H1 (cell line): ENCODE measurements around the gene ABTB1. TPM values are rescaled to one million over a fixed set of nuclear protein-coding genes. Genes with fewer than 3 reads are reported as not detected.
"Not testable (repeated sequence)": the region's sequence is repeated elsewhere in the genome, so short reads cannot be mapped to it uniquely, and the experiment has no call there.

Experiments used
- CTCF ChIA-PET: fragments of 300-600 bp; sonication (Branson Sonifier 250); formaldehyde crosslinking; loops from one replicate; lab custom pipeline; 2021; ENCODE audit not compliant: partially characterized antibody; lab: Charles Lee
- POLR2A ChIA-PET: fragments of 300-600 bp; sonication (Branson Sonifier 250); formaldehyde crosslinking; loops from one replicate; lab custom pipeline; 2021; ENCODE audit warnings: inconsistent platforms; ENCODE audit not compliant: partially characterized antibody; lab: Charles Lee
- DNase-seq, 2 experiments: peaks; one replicate each; pipeline versions ENCODE4 v3.0.0 to v3.0.0-alpha.2; 2010 to 2022; ENCODE audit warnings: low spot score in 2 of 2, low read depth in 1 of 2, mixed read lengths in 1 of 2
- FAIRE-seq: peaks from 2 replicates; lab custom pipeline; 2011; peaks lifted over from hg19 to GRCh38; lab: Jason Lieb, UNC
- H2AFZ ChIP-seq: 2 replicates; pipeline ENCODE4 v1.8.1; 2012; ENCODE audit warnings: low read length, inconsistent platforms
- H2AK5ac ChIP-seq: 2 replicates; pipeline ENCODE4 v1.6.1; 2013; ENCODE audit warnings: low read depth, low read length
- H2BK120ac ChIP-seq: replicated peaks from 2 replicates; pipeline ENCODE3; 2013; ENCODE audit warnings: low read depth, low read length, inconsistent platforms
- H2BK12ac ChIP-seq: 2 replicates; pipeline ENCODE4 v1.6.1; 2013; ENCODE audit warnings: low read depth, low read length
- H2BK15ac ChIP-seq: 2 replicates; pipeline ENCODE4 v1.6.1; 2013; ENCODE audit warnings: low read length
- H2BK20ac ChIP-seq: 2 replicates; pipeline ENCODE4 v1.6.1; 2013; ENCODE audit warnings: low read length
- H2BK5ac ChIP-seq: 2 replicates; pipeline ENCODE4 v1.6.1; 2013; ENCODE audit warnings: low read depth, low read length
- H3K14ac ChIP-seq: 2 replicates; pipeline ENCODE4 v1.6.1; 2013; ENCODE audit warnings: inconsistent platforms; ENCODE audit not compliant: insufficient read length
- H3K18ac ChIP-seq: 2 replicates; pipeline ENCODE4 v1.6.1; 2013; ENCODE audit warnings: low read length; ENCODE audit errors: extremely low read depth
- H3K23ac ChIP-seq: 2 replicates; pipeline ENCODE4 v1.6.1; 2013; ENCODE audit warnings: inconsistent platforms; ENCODE audit not compliant: insufficient read length
- H3K23me2 ChIP-seq: 2 replicates; pipeline ENCODE4 v1.6.1; 2013; ENCODE audit warnings: low read depth, low read length
- H3K27ac ChIP-seq: 2 replicates; pipeline ENCODE4 v1.6.1; 2011; ENCODE audit warnings: low read depth, low read length, inconsistent platforms
- H3K27me3 ChIP-seq, 4 experiments: replicated peaks in 1 of 4; 1 replicate in 1 of 4; 2 replicates in 3 of 4; pipeline versions ENCODE4 v1.6.1 to v1.8.1; 2011 to 2013; ENCODE audit warnings: low read length in 3 of 4, mild to moderate bottlenecking in 3 of 4, inconsistent platforms in 2 of 4, mixed read lengths in 2 of 4, moderate library complexity in 1 of 4; ENCODE audit not compliant: control insufficient read depth in 3 of 4, insufficient read depth in 3 of 4; ENCODE audit errors: extremely low read depth in 1 of 4
- H3K36me3 ChIP-seq, 4 experiments: 2 replicates each; pipeline versions ENCODE4 v1.6.1 to v1.8.1; 2011 to 2013; ENCODE audit warnings: mild to moderate bottlenecking in 4 of 4, low read length in 3 of 4, moderate library complexity in 2 of 4, control low read depth in 1 of 4, inconsistent platforms in 1 of 4; ENCODE audit not compliant: insufficient read depth in 4 of 4, control insufficient read depth in 2 of 4
- H3K4ac ChIP-seq: replicated peaks from 2 replicates; pipeline ENCODE3; 2013; ENCODE audit warnings: low read length, low read depth, mixed read lengths, inconsistent platforms; ENCODE audit not compliant: insufficient read length
- H3K4me1 ChIP-seq, 4 experiments: replicated peaks in 1 of 4; 1 replicate in 1 of 4; 2 replicates in 3 of 4; pipeline versions ENCODE4 v1.6.1 to v1.8.1; 2011 to 2013; ENCODE audit warnings: low read length in 3 of 4, inconsistent platforms in 2 of 4, mixed read lengths in 1 of 4; ENCODE audit not compliant: insufficient read depth in 4 of 4, control insufficient read depth in 3 of 4
- H3K4me2 ChIP-seq, 2 experiments: 2 replicates each; pipeline versions ENCODE4 v1.6.1 to v1.8.1; 2011 to 2013; ENCODE audit warnings: low read depth in 2 of 2, low read length in 2 of 2, control low read depth in 1 of 2, inconsistent platforms in 1 of 2, mild to moderate bottlenecking in 1 of 2; ENCODE audit not compliant: insufficient read depth in 1 of 2
- H3K4me3 ChIP-seq, 4 experiments: fragments of 200-600, 300-600 bp in 1 of 4; sonication (generic), shearing (Covaris generic), sonication (Bioruptor Twin) in 1 of 4; 2 replicates each; pipeline versions ENCODE4 v1.5.1 to v1.8.1; 2011 to 2016; ENCODE audit warnings: low read length in 4 of 4, low read depth in 3 of 4, control low read depth in 2 of 4, inconsistent platforms in 2 of 4, mild to moderate bottlenecking in 2 of 4, mixed read lengths in 1 of 4, moderate library complexity in 1 of 4; ENCODE audit not compliant: insufficient read depth in 2 of 4; ENCODE audit errors: extremely low read depth in 1 of 4
- H3K56ac ChIP-seq: replicated peaks from 2 replicates; pipeline ENCODE3; 2013; ENCODE audit warnings: low read depth, mild to moderate bottlenecking, mixed read lengths, low read length, inconsistent platforms; ENCODE audit not compliant: insufficient read length
- H3K79me1 ChIP-seq: 2 replicates; pipeline ENCODE4 v1.6.1; 2013; ENCODE audit warnings: low read depth, low read length, control low read depth
- H3K79me2 ChIP-seq, 2 experiments: 2 replicates each; pipeline versions ENCODE4 v1.6.1 to v1.8.1; 2012 to 2013; ENCODE audit warnings: low read length in 2 of 2, mild to moderate bottlenecking in 2 of 2, inconsistent platforms in 1 of 2; ENCODE audit not compliant: insufficient read depth in 2 of 2, control insufficient read depth in 1 of 2
- H3K9ac ChIP-seq, 4 experiments: replicated peaks in 1 of 4; 1 replicate in 1 of 4; 2 replicates in 3 of 4; pipeline versions ENCODE4 v1.6.1 to v1.8.1; 2011 to 2013; ENCODE audit warnings: low read depth in 3 of 4, low read length in 3 of 4, control low read depth in 2 of 4, mild to moderate bottlenecking in 2 of 4, moderate library complexity in 2 of 4, inconsistent platforms in 1 of 4; ENCODE audit errors: extremely low read depth in 1 of 4
- H3K9me3 ChIP-seq, 2 experiments: 2 replicates each; pipeline versions ENCODE4 v1.6.1 to v1.8.1; 2012 to 2013; ENCODE audit warnings: mild to moderate bottlenecking in 2 of 2, moderate library complexity in 2 of 2, control low read depth in 1 of 2, inconsistent platforms in 1 of 2, low read depth in 1 of 2, low read length in 1 of 2, mixed read lengths in 1 of 2; ENCODE audit not compliant: insufficient read depth in 2 of 2
- H4K20me1 ChIP-seq, 2 experiments: replicated peaks in 1 of 2; 2 replicates each; pipeline versions ENCODE3 to v1.8.1; 2011 to 2013; ENCODE audit warnings: inconsistent platforms in 2 of 2, low read length in 2 of 2, mild to moderate bottlenecking in 1 of 2; ENCODE audit not compliant: insufficient read depth in 2 of 2, control insufficient read depth in 1 of 2
- H4K5ac ChIP-seq: 2 replicates; pipeline ENCODE4 v1.6.1; 2013; ENCODE audit warnings: low read length, low read depth, mixed read lengths, inconsistent platforms; ENCODE audit not compliant: insufficient read length
- H4K8ac ChIP-seq: 2 replicates; pipeline ENCODE4 v1.8.0; 2013; ENCODE audit warnings: mild to moderate bottlenecking, moderate library complexity, low read length, inconsistent platforms; ENCODE audit not compliant: insufficient read depth; ENCODE audit errors: extremely low read depth
- H4K91ac ChIP-seq: replicated peaks from 2 replicates; pipeline ENCODE3; 2013; ENCODE audit warnings: low read length, mixed read lengths, inconsistent platforms; ENCODE audit not compliant: insufficient read length
- WGBS, 2 experiments: shearing (Covaris generic) in 1 of 2; methylation state at CpG; one replicate each; pipeline versions ENCODE4 v1.1.6 to v1.1.7; 2013 to 2015; ENCODE audit warnings: low lambda C conversion rate in 2 of 2, mixed read lengths in 2 of 2, inconsistent platforms in 1 of 2, low coverage in 1 of 2, missing lambda C conversion rate in 1 of 2; ENCODE audit not compliant: insufficient replicate concordance in 2 of 2, insufficient coverage in 1 of 2, insufficient read length in 1 of 2; ENCODE audit errors: extremely low coverage in 1 of 2, missing lambda C conversion rate in 1 of 2; 5-methylcytosine and 5-hydroxymethylcytosine counted together
- polyA plus RNA-seq, 7 experiments: library from polyadenylated mRNA; depleted of rRNA in 3 of 7; stranded (reverse) in 5 of 7; unstranded in 2 of 7; fragments of >200 nt in 5 of 7; fragments of 200-250 nt in 2 of 7; gene quantifications; 1 replicate in 5 of 7; 2 replicates in 1 of 7; 4 replicates in 1 of 7; pipeline versions ENCODE4 v1.2.1 to v1.2.3, GENCODE V29; 2011 to 2013; ENCODE audit warnings: missing spikeins in 2 of 7, mixed read lengths in 2 of 7
- total RNA-seq: library from RNA; stranded (reverse); fragmentation: NEBNext Ultra II Directional; extraction: Animal tissue kit (Norgen Biotek cat#: 25700); gene quantifications from 2 replicates; pipeline ENCODE4 v1.2.1, GENCODE V29; 2021

ABTB1 gene
- total and polyA plus RNA-seq, 2 of the 8 experiments (the other 6 are each of a cell fraction or from before 2014, with no cell fraction given), result 7.1 to 9.4 TPM

GRCh38 chr3:127682175-127682554, 9.4 kb downstream of the ABTB1 start:
- H3K56ac ChIP-seq, DNase-seq, H3K27ac ChIP-seq, H3K14ac ChIP-seq, FAIRE-seq, H3K79me2 ChIP-seq, H2AK5ac ChIP-seq, H3K9ac ChIP-seq, H3K79me1 ChIP-seq, H2BK120ac ChIP-seq, H3K23ac ChIP-seq, H3K4ac ChIP-seq, H4K8ac ChIP-seq, H3K36me3 ChIP-seq, H2BK20ac ChIP-seq, H3K4me1 ChIP-seq, H3K27me3 ChIP-seq, H3K9me3 ChIP-seq, H4K20me1 ChIP-seq, H2AFZ ChIP-seq, H3K4me2 ChIP-seq, H4K91ac ChIP-seq, H3K4me3 ChIP-seq: not testable (repeated sequence)
- H4K5ac ChIP-seq, result peak overlapping the region; percentile 22
- peak overlapping the region; percentile 50; the same call in 1 of the 2 replicates for H2BK12ac ChIP-seq
- H3K18ac ChIP-seq, result peak overlapping the region; percentile 48; the same call in 1 of the 2 replicates
- 0 out of 2 replicates have a peak overlapping the region, but pooled peaks have one; percentile 35 for H2BK5ac ChIP-seq
- peak overlapping the region; percentile 81; the same call in 1 of the 2 replicates for H2BK15ac ChIP-seq
- H3K23me2 ChIP-seq, result peaks cover 13% of the 10 kb centered on the region; the same call in 1 of the 2 replicates
- 92% methylated on average over 5 of the region's 6 CpGs; no CpG with 5 or more reads in 1 of the 2 experiments for WGBS, 2 experiments
- ChIA-PET POLR2A (interaction anchor here (0.6 kb wide), 1 partner anchor 33 kb away, joined by 4 read pairs; no protein-coding TSS in a partner anchor), CTCF (interaction anchor here (0.6 to 9.6 kb wide), 10 partner anchors 11 to 277 kb away, joined by 3 to 172 read pairs (median 4); no protein-coding TSS in a partner anchor)
